Lower leg skin (tissue), 3 donors: Measurements from ENCODE around the gene ANKHD1.
"Not testable (repeated sequence)": the region's sequence is repeated elsewhere in the genome, so short reads cannot be mapped to it uniquely, and the experiment has no call there.

Experiments
- CTCF ChIP-seq, 3 donors: fragments of 450-650 bp; IDR thresholded peaks; one replicate each; pipeline ENCODE4 v1.5.1; 2016; ENCODE audit warnings: antibody characterized with exemption in 3 of 3, mild to moderate bottlenecking in 3 of 3, moderate library complexity in 2 of 3
- POLR2A ChIP-seq, 2 donors: fragments of 450-650 bp; IDR thresholded peaks; one replicate each; pipeline ENCODE4 v1.6.1; 2016 to 2017; ENCODE audit warnings: antibody characterized with exemption in 2 of 2, mild to moderate bottlenecking in 1 of 2, moderate library complexity in 1 of 2

- not testable (repeated sequence) for TF ChIP-seq CTCF, POLR2A (IDR thresholded peaks at IDR 0.05)
These were observed 19.7 kb downstream of the ANKHD1 start for GRCh38 chr5:140421375-140421774.
